Measurements from ENCODE around the gene PTGDR2.

The PTGDR2 gene

DNA sequence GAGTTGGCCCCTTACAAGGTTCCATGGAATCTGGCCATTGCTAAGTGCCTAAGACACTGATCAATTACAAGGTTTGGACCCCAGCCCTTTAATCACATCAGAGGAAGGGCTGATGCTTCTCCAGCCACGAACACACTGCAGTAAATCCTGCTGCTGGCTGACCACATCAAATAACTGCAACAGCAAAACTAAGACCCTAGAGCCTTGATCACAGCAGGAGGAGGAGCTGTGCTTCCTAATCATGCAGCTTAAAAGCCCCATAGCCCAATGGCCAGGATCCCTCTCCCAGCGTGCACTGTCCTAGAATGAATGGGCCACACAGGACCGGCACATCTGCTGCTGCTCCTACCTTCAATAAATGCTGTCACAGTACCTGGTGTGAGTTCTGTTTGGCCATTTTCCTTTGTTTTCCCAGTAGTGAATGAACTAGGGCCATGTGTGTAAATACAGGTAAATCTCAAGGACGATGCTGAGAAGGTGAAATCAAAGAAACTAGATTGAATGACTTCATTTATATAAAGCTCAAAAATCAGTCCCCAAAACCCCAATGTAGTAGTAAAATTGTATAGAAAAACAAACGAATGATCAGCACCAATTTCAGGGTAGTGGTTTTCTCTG, 24.3 kb upstream of the PTGDR2 start:
- H3K4me3 ChIP-seq (ENCODE audit: low read depth, low read length), result no peak overlapping the region
- TF ChIP-seq, protein P1, sequence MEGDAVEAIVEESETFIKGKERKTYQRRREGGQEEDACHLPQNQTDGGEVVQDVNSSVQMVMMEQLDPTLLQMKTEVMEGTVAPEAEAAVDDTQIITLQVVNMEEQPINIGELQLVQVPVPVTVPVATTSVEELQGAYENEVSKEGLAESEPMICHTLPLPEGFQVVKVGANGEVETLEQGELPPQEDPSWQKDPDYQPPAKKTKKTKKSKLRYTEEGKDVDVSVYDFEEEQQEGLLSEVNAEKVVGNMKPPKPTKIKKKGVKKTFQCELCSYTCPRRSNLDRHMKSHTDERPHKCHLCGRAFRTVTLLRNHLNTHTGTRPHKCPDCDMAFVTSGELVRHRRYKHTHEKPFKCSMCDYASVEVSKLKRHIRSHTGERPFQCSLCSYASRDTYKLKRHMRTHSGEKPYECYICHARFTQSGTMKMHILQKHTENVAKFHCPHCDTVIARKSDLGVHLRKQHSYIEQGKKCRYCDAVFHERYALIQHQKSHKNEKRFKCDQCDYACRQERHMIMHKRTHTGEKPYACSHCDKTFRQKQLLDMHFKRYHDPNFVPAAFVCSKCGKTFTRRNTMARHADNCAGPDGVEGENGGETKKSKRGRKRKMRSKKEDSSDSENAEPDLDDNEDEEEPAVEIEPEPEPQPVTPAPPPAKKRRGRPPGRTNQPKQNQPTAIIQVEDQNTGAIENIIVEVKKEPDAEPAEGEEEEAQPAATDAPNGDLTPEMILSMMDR (IDR thresholded peaks at IDR 0.05; ENCODE audit: low read depth, low read length, missing control alignments), result no peak
- no peak for DNase-seq (ENCODE audit: low read depth)

DNA sequence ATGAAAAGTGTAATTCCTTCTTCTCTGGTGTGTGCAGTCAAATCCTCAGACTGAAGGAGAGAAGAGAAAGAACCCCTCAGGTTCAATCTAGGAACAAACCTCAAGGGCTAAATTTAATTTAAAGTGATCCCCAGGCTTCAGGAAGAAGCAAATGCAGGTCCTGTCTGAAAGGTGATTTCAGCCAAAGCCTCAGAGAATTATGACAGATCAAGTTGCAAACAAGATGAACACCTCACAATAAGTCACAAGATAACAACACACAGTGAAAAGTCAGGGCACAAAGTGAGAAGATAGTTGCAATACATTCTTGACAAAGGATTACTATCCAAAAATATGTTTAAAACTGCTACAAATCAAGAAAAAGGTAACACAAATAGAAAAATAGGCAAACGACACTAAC, 23.4 kb upstream of the PTGDR2 start:
- TF ChIP-seq, protein P1 (IDR thresholded peaks at IDR 0.05; ENCODE audit: low read depth, low read length, missing control alignments), result no peak
- DNase-seq (ENCODE audit: low read depth), result no peak
- H3K4me3 ChIP-seq (ENCODE audit: low read depth, low read length), result no peak overlapping the region

DNA sequence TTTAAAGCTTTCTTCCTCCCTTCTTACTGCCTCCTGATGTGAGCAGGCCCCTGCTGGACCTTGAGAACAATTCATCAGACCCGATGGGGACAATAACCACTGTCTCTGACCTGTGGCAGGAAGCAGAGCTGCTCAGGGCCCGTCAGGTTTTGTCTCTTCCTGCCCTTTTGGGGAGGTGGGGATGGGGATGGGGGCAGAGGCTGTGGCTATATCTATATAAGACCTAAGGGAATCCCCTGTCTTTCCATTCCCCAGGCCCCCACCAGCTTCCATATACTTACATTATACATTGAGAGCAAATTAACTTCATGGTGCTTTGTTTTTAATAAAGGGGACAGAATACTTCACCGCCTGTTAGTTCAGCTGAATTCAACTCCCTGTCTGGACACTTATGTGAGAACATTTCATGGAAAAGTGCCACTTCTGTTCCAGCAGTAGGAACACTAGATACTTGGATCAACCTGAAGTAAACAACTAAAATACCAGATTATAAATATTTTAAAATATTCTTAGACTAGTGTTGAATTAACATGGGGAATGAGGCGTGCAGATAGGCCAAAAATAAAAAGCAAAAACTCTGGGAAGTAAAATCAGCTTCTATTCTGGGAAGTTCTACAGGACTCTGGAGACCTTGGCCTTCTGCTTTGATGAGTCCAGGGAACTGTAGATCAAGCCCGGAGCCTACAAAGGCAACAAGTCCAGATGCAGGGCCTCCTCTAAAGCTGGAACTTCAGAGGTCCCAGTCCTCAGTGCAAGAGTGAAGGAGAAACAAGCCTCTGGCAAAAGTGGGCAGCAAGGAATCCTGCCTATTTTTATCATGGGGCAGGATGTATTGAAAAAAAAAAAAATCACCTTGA, 22.7 kb upstream of the PTGDR2 start:
- no peak overlapping the region for H3K4me3 ChIP-seq (ENCODE audit: low read depth, low read length)
- TF ChIP-seq, protein P1 (IDR thresholded peaks at IDR 0.05; ENCODE audit: low read depth, low read length, missing control alignments), result no peak
- no peak for DNase-seq (ENCODE audit: low read depth)

DNA sequence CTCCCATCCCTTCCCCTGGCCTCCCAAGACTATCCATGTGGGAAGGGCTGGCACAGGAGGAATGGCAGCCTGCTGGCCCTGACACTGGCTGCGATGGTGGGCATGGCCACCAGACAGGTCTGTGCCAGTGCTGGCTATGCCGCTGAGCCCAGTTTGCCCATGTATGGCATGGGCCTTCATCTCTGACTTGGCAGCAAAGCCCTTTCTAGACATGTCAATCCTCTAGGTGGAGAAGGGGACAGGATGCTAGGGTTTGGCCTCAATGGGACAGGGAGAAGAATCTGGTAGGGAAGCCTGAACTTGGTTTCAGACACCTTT, 20.4 kb upstream of the PTGDR2 start:
- no peak overlapping the region for H3K4me3 ChIP-seq (ENCODE audit: low read depth, low read length)
- DNase-seq (ENCODE audit: low read depth), result no peak
- TF ChIP-seq, protein P1 (IDR thresholded peaks at IDR 0.05; ENCODE audit: low read depth, low read length, missing control alignments), result no peak

DNA sequence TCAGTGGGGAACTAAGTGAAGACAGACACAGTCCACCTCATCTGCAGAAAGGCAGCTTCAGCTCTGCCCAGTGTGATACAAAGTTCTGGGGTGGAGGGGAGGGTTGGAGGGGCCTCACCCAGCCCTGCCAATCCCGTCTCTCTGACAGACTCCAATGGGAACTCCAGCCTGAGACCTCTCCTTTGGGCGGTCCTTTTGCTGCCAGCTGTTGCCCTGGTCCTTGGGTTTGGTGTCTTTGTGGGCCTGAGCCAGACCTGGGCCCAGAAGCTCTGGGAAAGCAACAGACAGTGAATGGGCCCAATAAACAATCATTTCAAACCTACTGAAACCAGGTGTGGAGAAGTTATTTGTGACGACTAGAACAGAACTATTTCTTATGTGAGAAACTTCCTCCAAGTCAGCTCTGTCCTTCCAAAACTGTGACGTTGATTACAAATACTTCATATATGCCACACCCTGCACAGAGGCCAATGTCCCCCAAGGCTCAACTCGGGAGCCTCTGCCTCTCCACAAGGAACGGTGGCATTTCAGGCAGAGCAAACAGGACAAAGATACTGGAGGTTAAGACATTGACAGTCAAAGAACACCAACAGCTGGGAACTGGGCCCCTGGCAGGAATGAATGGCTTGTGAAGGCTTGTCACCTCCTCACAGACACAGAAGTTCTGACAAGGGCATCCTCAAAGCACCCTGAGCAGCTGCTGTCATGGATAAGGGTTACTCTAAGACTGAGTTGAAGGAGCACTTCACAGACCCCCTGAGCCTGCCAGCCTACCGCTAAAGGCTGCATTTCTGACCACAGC, 19.8 kb upstream of the PTGDR2 start:
- TF ChIP-seq, protein P1 (IDR thresholded peaks at IDR 0.05; ENCODE audit: low read depth, low read length, missing control alignments), result no peak
- no peak overlapping the region for H3K4me3 ChIP-seq (ENCODE audit: low read depth, low read length)
- no peak for DNase-seq (ENCODE audit: low read depth)

DNA sequence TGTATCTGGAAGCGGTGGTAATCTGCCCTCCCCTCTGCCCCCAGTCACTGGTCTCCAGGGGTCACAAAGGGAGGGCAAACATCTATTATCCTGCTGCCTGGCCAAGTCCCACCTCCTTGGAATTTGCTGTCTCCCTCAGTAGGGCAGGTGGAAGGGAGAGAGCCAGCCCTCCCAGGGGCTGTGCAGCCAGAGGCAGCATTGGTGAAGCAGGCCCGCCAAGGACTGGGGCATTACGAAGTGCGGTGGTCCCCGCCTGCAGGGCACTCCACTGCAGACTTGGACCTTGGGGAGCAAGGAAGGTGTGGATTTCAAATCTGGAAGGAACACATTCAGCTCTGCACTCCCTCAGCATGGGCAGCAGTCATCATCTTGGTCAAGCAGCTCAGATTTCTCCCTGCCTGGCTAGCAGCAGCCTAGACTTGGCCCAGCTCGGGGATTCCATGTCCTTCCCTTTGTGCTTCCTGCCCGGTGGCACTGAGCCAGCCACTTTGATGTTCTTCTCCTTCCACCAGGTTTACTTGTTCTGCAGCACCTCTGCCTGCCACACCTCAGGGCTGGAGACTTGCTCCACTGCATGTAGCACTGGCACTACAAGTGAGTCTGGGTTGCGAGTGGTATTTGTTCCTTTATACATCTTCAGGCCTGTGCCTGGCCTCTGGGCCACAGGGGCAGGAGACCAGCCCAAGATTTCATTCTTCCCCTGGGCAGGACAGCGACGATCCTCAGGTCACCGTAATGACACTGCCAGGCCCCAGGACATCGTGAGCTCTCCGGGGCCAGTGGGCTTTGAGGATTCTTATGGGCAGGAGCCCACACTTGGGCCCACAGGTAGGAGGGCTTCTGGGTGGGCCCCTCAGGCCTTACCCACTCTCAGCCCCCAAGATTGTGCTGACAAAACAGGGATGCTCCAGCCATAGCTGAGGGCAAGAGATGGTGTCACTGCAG, 18.9 kb upstream of the PTGDR2 start:
- no peak overlapping the region for H3K4me3 ChIP-seq (ENCODE audit: low read depth, low read length)
- no peak for DNase-seq (ENCODE audit: low read depth)
- TF ChIP-seq, protein P1 (IDR thresholded peaks at IDR 0.05; ENCODE audit: low read depth, low read length, missing control alignments), result no peak
